Pancreas (tissue), 10 donors: Measurements from ENCODE around the gene TEDC2. TPM values are rescaled to one million over a fixed set of nuclear protein-coding genes. Genes with fewer than 3 reads are reported as not detected.
A peak's percentile ranks its signal among the peaks of the same experiment; 100 is the strongest.

Experiments used
- ATAC-seq, 4 donors: fragments of 200-7000 bp; cut with Tn5 transposase; one replicate each; pipeline versions ENCODE4 v1.8.0 to v1.9.1; 2020; ENCODE audit warnings: mild to moderate bottlenecking in 4 of 4, moderate library complexity in 4 of 4
- DNase-seq, 6 donors: peaks; one replicate each; pipeline ENCODE4 v3.0.0-alpha.2; 2020
- FAIRE-seq: peaks from 2 replicates; lab custom pipeline; 2012; peaks lifted over from hg19 to GRCh38; lab: Jason Lieb, UNC
- H3K27ac ChIP-seq, 4 donors: fragments of 200-600 bp; sonication (generic); 1 replicate in 3 of 4; 2 replicates in 1 of 4; pipeline versions ENCODE4 v1.5.0 to v1.8.0; 2020
- H3K27me3 ChIP-seq, 4 donors: fragments of 200-600 bp; one replicate each; pipeline ENCODE4 v1.8.0; 2021
- H3K36me3 ChIP-seq, 3 donors: fragments of 200-600 bp; sonication (generic) in 1 of 3; one replicate each; pipeline versions ENCODE4 v1.5.0 to v1.8.0; 2020 to 2021
- H3K4me1 ChIP-seq, 3 donors: fragments of 200-600 bp; one replicate each; pipeline ENCODE4 v1.8.0; 2021
- H3K4me3 ChIP-seq, 4 donors: fragments of 200-600 bp; sonication (generic) in 2 of 4; one replicate each; pipeline versions ENCODE4 v1.5.0 to v1.8.0; 2020 to 2021
- H3K9me3 ChIP-seq, 4 donors: fragments of 200-600 bp; one replicate each; pipeline ENCODE4 v1.8.0; 2021
- CTCF ChIP-seq, 4 donors: fragments of 200-600 bp; sonication (generic) in 3 of 4; IDR thresholded peaks; one replicate each; pipeline versions ENCODE4 v1.5.0 to v1.8.0; 2021; ENCODE audit warnings: antibody characterized with exemption in 4 of 4
- WGBS, 2 donors: extraction: QIAGEN DNeasy Blood & Tissue Kit; methylation state at CpG; one replicate each; pipeline ENCODE4 v1.1.7; 2013; 5-methylcytosine and 5-hydroxymethylcytosine counted together
- intact Hi-C, 3 donors: fragments of 100-400 bp; cut with DNase I; formaldehyde crosslinking; loops; one replicate each; pipeline versions ENCODE4 v1.11.1 to v1.14.2; 2022
- polyA plus RNA-seq, 2 donors: library from polyadenylated mRNA; stranded (reverse); fragments of 200-250 nt; gene quantifications; one replicate each; pipeline ENCODE4 v1.2.3, GENCODE V29; 2013
- total RNA-seq, 6 donors: library from RNA; stranded (reverse); fragmentation: NEBNext Ultra II Directional in 4 of 6; extraction: Animal tissue kit (Norgen Biotek cat#: 25700) in 4 of 6; gene quantifications; one replicate each; pipeline versions ENCODE4 v1.2.1 to v1.2.4, GENCODE V29; 2021 to 2023
- donor health status: healthy with polysubstance abuse.
- donor health status: DM: no; HTN: no; CAD: no; lungs with moderate emphysema.
- donor health status: DM: no; HTN: no; CAD: no.
- donor health status: control.
- donor health status: control.
- donor health status: Bipolar disorder and iron deficiency.
- donor health status: DM: yes; HTN: yes; CAD: no.
- donor health status: DM: no; HTN: no; CAD: no.
- donor health status: DM: no; HTN: no; CAD: no.
- donor health status: DM: yes; HTN: yes; CAD: no.

Gene TEDC2
- total and polyA plus RNA-seq, 8 donors: 0.16 to 1.4 (median 0.81) TPM; not detected in 1

DNA sequence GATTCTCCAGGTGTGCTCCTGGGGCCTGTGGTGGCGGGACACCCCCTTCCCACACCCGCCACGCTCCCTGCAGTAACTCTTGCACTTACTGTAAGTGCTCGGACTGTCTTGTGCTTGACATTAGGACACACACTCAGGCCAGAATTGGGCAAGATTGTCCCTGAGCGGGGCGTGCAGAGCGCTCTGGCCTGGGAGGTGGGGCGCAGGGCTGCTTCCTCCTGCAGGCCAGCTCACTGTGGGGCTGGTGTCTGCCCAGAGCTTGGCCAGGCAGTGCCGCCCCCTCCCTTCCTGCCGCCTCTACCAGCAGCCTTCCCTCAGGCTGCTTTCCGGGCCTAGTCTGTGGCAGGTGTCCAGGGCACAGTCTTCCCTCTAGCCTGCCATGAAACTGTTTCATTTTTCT is 47.8 kb downstream of the TEDC2 start:
- DNase-seq (peak in 2 of 6 donors; percentile 29 to 54), ATAC-seq (peak in 2 of 4 donors; percentile 58 to 64), FAIRE-seq (no peak)
- Histone ChIP-seq H3K27me3 (no peaks in the 10 kb centered on the region), H3K27ac (peak overlapping the region in 2 of 4 donors; percentile 55 to 60), H3K4me1 (peaks cover 2 to 5% (median 4%) of the 10 kb centered on the region in 3 donors), H3K4me3 (no peak overlapping the region), H3K36me3 (peaks cover 0 to 5% (median 0%) of the 10 kb centered on the region in 3 donors), H3K9me3 (no peaks in the 10 kb centered on the region)
- intact Hi-C loops: no loop called here
- WGBS, 2 donors: 91 to 94% methylated on average over 11 of the region's 11 CpGs
- TF ChIP-seq CTCF (IDR thresholded peaks at IDR 0.05): no peak

GRCh38 chr16:2508722-2509400 is 49.0 kb downstream of the TEDC2 start:
- no peak for FAIRE-seq
- no peaks in the 10 kb centered on the region for H3K27me3 ChIP-seq
- peaks cover 0 to 5% (median 0%) of the 10 kb centered on the region in 3 donors for H3K36me3 ChIP-seq
- H3K27ac ChIP-seq: no peak overlapping the region
- no peak for ATAC-seq
- H3K4me3 ChIP-seq: no peak overlapping the region
- intact Hi-C loops: no loop called here
- peaks cover 9 to 11% (median 9%) of the 10 kb centered on the region in 3 donors for H3K4me1 ChIP-seq
- no peak for TF ChIP-seq CTCF (IDR thresholded peaks at IDR 0.05)
- no peaks in the 10 kb centered on the region for H3K9me3 ChIP-seq
- 87 to 91% methylated on average over 18 of the region's 18 CpGs for WGBS, 2 donors
- peak in 2 of 6 donors; percentile 31 to 47 for DNase-seq

GRCh38 chr16:2511128-2511800 is 51.4 kb downstream of the TEDC2 start:
- no peak for TF ChIP-seq CTCF (IDR thresholded peaks at IDR 0.05)
- intact Hi-C loops: no loop called here
- ATAC-seq: no peak
- Histone ChIP-seq H3K36me3 (peaks cover 0 to 5% (median 0%) of the 10 kb centered on the region in 3 donors), H3K9me3 (no peaks in the 10 kb centered on the region), H3K27ac (no peak overlapping the region), H3K27me3 (no peaks in the 10 kb centered on the region), H3K4me1 (peaks cover 13 to 19% (median 15%) of the 10 kb centered on the region in 3 donors), H3K4me3 (no peak overlapping the region)
- WGBS, 2 donors: 75 to 76% methylated on average over 24 of the region's 24 CpGs
- DNase-seq: peak in 3 of 6 donors; percentile 58 to 62 (median 59)
- no peak for FAIRE-seq

GRCh38 chr16:2511996-2512734 is 52.3 kb downstream of the TEDC2 start:
- no peaks in the 10 kb centered on the region for H3K27me3 ChIP-seq
- DNase-seq: peak in 1 of 6 donors; percentile 67
- H3K4me3 ChIP-seq: no peak overlapping the region
- FAIRE-seq: no peak
- intact Hi-C loops: no loop called here
- TF ChIP-seq CTCF (IDR thresholded peaks at IDR 0.05): no peak
- H3K4me1 ChIP-seq: peaks cover 22 to 28% (median 24%) of the 10 kb centered on the region in 3 donors
- H3K27ac ChIP-seq: peak overlapping the region in 3 of 4 donors; percentile 96 to 98 (median 96)
- ATAC-seq: no peak
- 81 to 88% methylated on average over 17 of the region's 17 CpGs for WGBS, 2 donors
- no peaks in the 10 kb centered on the region for H3K9me3 ChIP-seq
- peaks cover 0 to 5% (median 0%) of the 10 kb centered on the region in 3 donors for H3K36me3 ChIP-seq
